ENCODE data around the gene PCDH15. TPM values are rescaled to one million over a fixed set of nuclear protein-coding genes. Genes with fewer than 3 reads are reported as not detected.

Gene PCDH15
- total RNA-seq, 4 donors from 2014 or later = 0.70 to 2.3 TPM; not detected in 2

DNA sequence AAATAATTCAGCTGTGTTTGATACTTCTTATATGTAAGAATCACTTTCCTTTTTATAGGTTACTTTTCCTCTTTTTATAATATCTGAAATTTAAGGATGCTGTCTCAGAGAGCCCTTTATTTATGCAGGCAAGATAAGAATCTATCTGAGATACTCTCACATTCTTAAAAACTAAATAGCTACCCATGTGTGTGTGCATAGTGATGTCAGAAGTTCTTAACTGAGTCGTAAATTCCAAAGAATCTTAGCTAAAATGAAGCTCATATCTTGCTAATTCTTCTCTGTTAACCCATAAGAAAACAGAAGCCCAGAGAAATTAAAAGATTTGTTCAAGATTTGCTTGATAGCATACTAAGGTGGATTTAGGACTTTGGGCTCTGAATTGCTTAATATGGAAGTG, 118.5 kb downstream of the PCDH15 start:
- TF ChIP-seq CTCF (IDR thresholded peaks at IDR 0.05) = no peak
- TF ChIP-seq POLR2A (IDR thresholded peaks at IDR 0.05) = no peak
- H3K27ac ChIP-seq = no peak overlapping the region
- no peak overlapping the region for H3K4me3 ChIP-seq
- intact Hi-C loops (cut with DNase I; ENCODE audit: low total_unique reads) = no loop called here
- H3K27me3 ChIP-seq = no peaks in the 10 kb centered on the region
- no peaks in the 10 kb centered on the region for H3K9me3 ChIP-seq
- DNase-seq = no peak
- H3K36me3 ChIP-seq = no peaks in the 10 kb centered on the region
- H3K4me1 ChIP-seq = no peaks in the 10 kb centered on the region

- TF ChIP-seq POLR2A (IDR thresholded peaks at IDR 0.05) (no peak), CTCF (IDR thresholded peaks at IDR 0.05) (no peak)
- Histone ChIP-seq H3K27me3 (no peaks in the 10 kb centered on the region), H3K4me3 (no peak overlapping the region), H3K27ac (no peak overlapping the region), H3K9me3 (no peaks in the 10 kb centered on the region), H3K36me3 (no peaks in the 10 kb centered on the region), H3K4me1 (no peaks in the 10 kb centered on the region)
- no peak for DNase-seq
- intact Hi-C loops (cut with DNase I; ENCODE audit: low total_unique reads) = no loop called here
These were observed 119.9 kb downstream of the PCDH15 start for GRCh38 chr10:54681136-54681535.

GRCh38 chr10:54667136-54667535, 133.9 kb downstream of the PCDH15 start:
- Histone ChIP-seq H3K4me3 (no peak overlapping the region), H3K27ac (no peak overlapping the region), H3K9me3 (no peaks in the 10 kb centered on the region), H3K4me1 (no peaks in the 10 kb centered on the region), H3K27me3 (no peaks in the 10 kb centered on the region), H3K36me3 (no peaks in the 10 kb centered on the region)
- no peak for TF ChIP-seq CTCF (IDR thresholded peaks at IDR 0.05)
- no peak for TF ChIP-seq POLR2A (IDR thresholded peaks at IDR 0.05)
- no peak for DNase-seq
- intact Hi-C loops (cut with DNase I; ENCODE audit: low total_unique reads) = no loop called here

DNA sequence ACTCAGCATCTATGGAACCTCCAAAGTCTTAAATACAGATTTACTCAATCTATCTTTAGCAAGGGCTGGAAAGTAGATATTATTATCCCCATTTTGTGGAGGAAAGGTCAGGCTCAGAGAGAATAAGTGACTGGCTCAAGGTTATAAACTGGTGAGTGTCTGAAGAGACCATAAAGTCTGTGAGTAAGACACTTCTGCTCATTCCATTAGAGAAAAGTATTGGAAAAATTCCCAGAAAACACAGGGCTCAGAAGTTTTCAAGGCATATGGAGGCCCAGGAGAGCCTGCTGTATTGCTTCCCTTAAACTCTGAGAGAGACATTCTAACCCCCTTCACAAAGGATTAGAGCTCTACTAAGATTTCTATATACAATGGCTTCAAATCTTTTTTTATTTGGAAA, 134.8 kb downstream of the PCDH15 start:
- H3K27me3 ChIP-seq = no peaks in the 10 kb centered on the region
- H3K27ac ChIP-seq = no peak overlapping the region
- H3K9me3 ChIP-seq = no peaks in the 10 kb centered on the region
- intact Hi-C loops (cut with DNase I; ENCODE audit: low total_unique reads) = no loop called here
- no peak overlapping the region for H3K4me3 ChIP-seq
- H3K36me3 ChIP-seq = no peaks in the 10 kb centered on the region
- DNase-seq = no peak
- no peak for TF ChIP-seq POLR2A (IDR thresholded peaks at IDR 0.05)
- TF ChIP-seq CTCF (IDR thresholded peaks at IDR 0.05) = no peak
- H3K4me1 ChIP-seq = no peaks in the 10 kb centered on the region

DNA sequence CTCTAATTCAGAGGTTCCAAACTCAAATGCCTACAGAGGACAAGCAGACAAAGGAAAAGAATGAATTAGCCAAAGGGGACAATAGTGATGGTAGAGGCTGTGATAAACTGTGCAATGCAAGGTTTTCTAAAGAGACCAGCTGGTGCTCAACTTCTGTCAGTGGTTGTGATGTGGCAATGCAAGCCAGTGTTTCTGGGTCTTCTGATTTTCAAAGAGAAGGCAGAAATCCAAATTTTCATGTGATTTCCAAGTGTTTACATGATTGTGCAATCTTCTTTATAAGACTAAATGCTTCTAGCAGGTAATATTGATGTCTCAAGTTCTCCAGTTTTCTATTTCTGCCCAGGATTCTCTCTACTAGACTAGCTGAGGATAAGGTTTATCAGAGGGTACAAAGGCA, 135.9 kb downstream of the PCDH15 start:
- no peak for DNase-seq
- no peaks in the 10 kb centered on the region for H3K27me3 ChIP-seq
- H3K4me1 ChIP-seq = no peaks in the 10 kb centered on the region
- H3K36me3 ChIP-seq = no peaks in the 10 kb centered on the region
- H3K27ac ChIP-seq = no peak overlapping the region
- no peak for TF ChIP-seq POLR2A (IDR thresholded peaks at IDR 0.05)
- TF ChIP-seq CTCF (IDR thresholded peaks at IDR 0.05) = no peak
- intact Hi-C loops (cut with DNase I; ENCODE audit: low total_unique reads) = no loop called here
- no peaks in the 10 kb centered on the region for H3K9me3 ChIP-seq
- H3K4me3 ChIP-seq = no peak overlapping the region
